GM18507 (cell line): ENCODE results near the gene MEP1A.

Experiments
- DNase-seq: peaks from one replicate; pipeline ENCODE4 v3.0.0; 2011; ENCODE audit warnings: low read depth; ENCODE audit not compliant: insufficient read length; ENCODE audit errors: extremely low spot score
- FAIRE-seq: peaks from 2 replicates; lab custom pipeline; 2011; peaks lifted over from hg19 to GRCh38; lab: Jason Lieb, UNC

The MEP1A gene

DNA sequence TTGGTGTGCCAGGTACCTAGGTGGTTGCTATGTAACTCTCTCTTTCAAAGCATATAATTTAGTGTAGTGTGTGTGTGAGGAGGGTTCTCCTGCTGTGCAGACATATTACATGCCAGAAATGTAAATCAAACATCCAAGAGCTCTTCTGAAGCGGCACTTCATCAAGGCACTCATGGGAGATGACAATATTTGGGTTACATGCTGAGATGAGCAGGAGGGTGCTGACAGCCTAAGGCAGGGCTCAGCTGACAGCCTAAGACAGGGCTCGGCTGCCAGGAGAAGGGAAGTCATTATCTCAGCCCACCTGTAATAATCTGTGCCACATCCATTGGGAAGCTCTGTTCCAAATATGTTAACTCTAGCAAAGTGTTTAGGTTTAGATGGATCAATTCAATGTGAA lies 89.5 kb downstream of the MEP1A start:
- DNase-seq (no peak), FAIRE-seq (no peak)

DNA sequence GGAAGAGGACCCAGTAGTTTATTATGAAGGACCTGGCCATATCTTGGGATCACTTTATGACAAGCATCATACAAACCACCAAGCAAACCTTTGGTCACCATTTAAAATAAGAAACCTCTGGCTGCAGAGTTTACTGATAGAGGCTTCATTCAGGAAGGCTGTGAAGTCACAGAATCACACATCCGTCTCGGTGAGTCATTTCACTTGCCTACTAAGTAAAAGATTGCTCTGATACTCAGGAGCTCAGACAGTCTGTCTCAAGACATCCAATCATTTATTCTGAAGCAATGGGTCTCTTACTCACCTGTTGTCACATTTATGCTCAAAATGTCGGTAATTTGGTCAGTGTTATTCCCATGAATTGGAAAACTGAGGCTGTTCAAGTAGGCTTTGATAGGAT lies 94.8 kb downstream of the MEP1A start:
- FAIRE-seq = no peak

DNA sequence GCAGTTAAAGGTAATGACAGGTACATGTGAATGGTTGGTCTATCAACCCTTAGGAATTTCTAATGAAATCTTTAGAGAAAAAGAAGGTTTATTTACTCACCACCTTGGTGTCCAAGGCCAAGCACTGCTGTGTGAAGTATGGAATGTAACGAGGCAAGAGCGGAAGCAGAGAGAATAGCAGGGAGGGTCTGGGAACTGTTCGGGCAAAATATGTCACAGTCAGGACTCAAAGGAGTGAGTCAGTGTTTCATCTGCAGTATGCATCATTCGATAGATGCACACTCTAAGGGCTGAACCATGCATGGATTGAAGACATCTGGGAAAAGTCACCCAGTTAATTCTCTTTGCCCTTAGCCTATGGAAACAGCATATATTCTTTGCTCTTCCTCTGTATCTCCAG lies 95.4 kb downstream of the MEP1A start:
- DNase-seq (no peak), FAIRE-seq (no peak)

More for the DNA sequence above, 94.8 kb downstream of the MEP1A start:
- DNase-seq = no peak
